OCI-LY7 (cell line): ENCODE measurements around the gene SCN1B.
"Not testable (repeated sequence)": the region's sequence is repeated elsewhere in the genome, so short reads cannot be mapped to it uniquely, and the experiment has no call there.

Source experiments
- EZH2phosphoT487 ChIP-seq: fragments of 200-600 bp; sonication (generic); IDR thresholded peaks from 2 replicates; pipeline ENCODE4 v1.6.1; 2018; ENCODE audit warnings: low read depth, borderline replicate concordance, mild to moderate bottlenecking, mixed run types, antibody characterized with exemption, low read length, moderate library complexity, mixed read lengths
- TF ChIP-seq, protein P1 (sequence below): fragments of 200-600 bp; sonication (generic); conservative IDR thresholded peaks from 2 replicates; pipeline ENCODE4 v1.5.1; 2014; ENCODE audit warnings: mild to moderate bottlenecking, antibody characterized with exemption, low read length, moderate library complexity, mixed read lengths

DNA sequence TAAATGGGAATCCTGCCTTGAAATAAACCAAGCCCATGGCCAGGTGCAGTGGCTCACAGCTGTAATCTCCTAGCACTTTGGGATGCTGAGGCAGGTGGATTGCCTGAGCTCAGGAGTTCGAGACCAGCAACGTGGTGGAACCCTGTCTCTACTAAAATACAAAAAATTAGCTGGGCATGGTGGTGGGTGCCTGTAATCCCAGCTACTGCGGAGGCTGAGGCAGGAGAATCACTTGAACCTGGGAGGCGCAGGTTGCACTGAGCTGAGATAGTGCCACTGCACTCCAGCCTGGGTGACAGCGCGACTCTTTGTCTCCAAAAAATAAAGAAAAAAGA, 24.3 kb upstream of the SCN1B start:
- TF ChIP-seq, protein P1, sequence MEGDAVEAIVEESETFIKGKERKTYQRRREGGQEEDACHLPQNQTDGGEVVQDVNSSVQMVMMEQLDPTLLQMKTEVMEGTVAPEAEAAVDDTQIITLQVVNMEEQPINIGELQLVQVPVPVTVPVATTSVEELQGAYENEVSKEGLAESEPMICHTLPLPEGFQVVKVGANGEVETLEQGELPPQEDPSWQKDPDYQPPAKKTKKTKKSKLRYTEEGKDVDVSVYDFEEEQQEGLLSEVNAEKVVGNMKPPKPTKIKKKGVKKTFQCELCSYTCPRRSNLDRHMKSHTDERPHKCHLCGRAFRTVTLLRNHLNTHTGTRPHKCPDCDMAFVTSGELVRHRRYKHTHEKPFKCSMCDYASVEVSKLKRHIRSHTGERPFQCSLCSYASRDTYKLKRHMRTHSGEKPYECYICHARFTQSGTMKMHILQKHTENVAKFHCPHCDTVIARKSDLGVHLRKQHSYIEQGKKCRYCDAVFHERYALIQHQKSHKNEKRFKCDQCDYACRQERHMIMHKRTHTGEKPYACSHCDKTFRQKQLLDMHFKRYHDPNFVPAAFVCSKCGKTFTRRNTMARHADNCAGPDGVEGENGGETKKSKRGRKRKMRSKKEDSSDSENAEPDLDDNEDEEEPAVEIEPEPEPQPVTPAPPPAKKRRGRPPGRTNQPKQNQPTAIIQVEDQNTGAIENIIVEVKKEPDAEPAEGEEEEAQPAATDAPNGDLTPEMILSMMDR, result not testable (repeated sequence)
- TF ChIP-seq EZH2phosphoT487, result not testable (repeated sequence)
